ENCODE results near the gene NPTN. TPM values are rescaled to one million over a fixed set of nuclear protein-coding genes. Genes with fewer than 3 reads are reported as not detected.

NPTN gene
- total and polyA plus RNA-seq, 9 of the 15 experiments (the other 6 are each of a cell fraction or from before 2014, with no cell fraction given) = 9.6 to 48.5 (median 21.7) TPM

- TF ChIP-seq SRSF1 (IDR thresholded peaks at IDR 0.05; ENCODE audit: low read depth, low read length) (no peak), ZNF561 (CRISPR knock-in tag; conservative IDR thresholded peaks at IDR 0.05) (no peak), KLF16 (IDR thresholded peaks at IDR 0.05) (no peak), ATF4 (CRISPR knock-in tag; IDR thresholded peaks at IDR 0.05) (no peak), BRD4 (IDR thresholded peaks at IDR 0.05) (no peak), ZNF146 (CRISPR knock-in tag; IDR thresholded peaks at IDR 0.05; ENCODE audit: unreplicated experiment) (no peak), PTBP1 (IDR thresholded peaks at IDR 0.05; ENCODE audit: low read depth, low read length) (no peak), FOXO4 (CRISPR knock-in tag; IDR thresholded peaks at IDR 0.05) (no peak), TRIM25 (IDR thresholded peaks at IDR 0.05; ENCODE audit: borderline replicate concordance) (no peak)
- TF ChIP-seq, protein P1, sequence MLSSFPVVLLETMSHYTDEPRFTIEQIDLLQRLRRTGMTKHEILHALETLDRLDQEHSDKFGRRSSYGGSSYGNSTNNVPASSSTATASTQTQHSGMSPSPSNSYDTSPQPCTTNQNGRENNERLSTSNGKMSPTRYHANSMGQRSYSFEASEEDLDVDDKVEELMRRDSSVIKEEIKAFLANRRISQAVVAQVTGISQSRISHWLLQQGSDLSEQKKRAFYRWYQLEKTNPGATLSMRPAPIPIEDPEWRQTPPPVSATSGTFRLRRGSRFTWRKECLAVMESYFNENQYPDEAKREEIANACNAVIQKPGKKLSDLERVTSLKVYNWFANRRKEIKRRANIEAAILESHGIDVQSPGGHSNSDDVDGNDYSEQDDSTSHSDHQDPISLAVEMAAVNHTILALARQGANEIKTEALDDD (IDR thresholded peaks at IDR 0.05) = no peak
- TF ChIP-seq, protein P2, sequence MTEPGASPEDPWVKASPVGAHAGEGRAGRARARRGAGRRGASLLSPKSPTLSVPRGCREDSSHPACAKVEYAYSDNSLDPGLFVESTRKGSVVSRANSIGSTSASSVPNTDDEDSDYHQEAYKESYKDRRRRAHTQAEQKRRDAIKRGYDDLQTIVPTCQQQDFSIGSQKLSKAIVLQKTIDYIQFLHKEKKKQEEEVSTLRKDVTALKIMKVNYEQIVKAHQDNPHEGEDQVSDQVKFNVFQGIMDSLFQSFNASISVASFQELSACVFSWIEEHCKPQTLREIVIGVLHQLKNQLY (CRISPR knock-in tag; conservative IDR thresholded peaks at IDR 0.05) = no peak
These were observed 25.5 kb upstream of the NPTN start (continued) for GRCh38 chr15:73658645-73659044.
